Stimulated activated CD4-positive, alpha-beta T cell treated with anti-CD3 and anti-CD28 coated beads, Interleukin-1b, Interleukin-23, amount 100 ng/mL, for 1 hour (primary cell): Measurements from ENCODE around the gene GABRB2.
"Not testable (repeated sequence)": the region's sequence is repeated elsewhere in the genome, so short reads cannot be mapped to it uniquely, and the experiment has no call there.

ENCODE experiments used
- DNase-seq, 2 donors: peaks; one replicate each; pipeline ENCODE4 v3.0.0-alpha.2; 2020; ENCODE audit warnings: low read depth in 2 of 2

Gene GABRB2

GRCh38 chr5:161245846-161246245, 300.7 kb downstream of the GABRB2 start:
- not testable (repeated sequence) for DNase-seq
